NCI-H2171 (cell line): ENCODE measurements around the gene GJD4.

Source experiments
- DNase-seq: peaks from one replicate; lab custom pipeline; 2025; lab: John Stamatoyannopoulos, UW

GJD4 gene

DNA sequence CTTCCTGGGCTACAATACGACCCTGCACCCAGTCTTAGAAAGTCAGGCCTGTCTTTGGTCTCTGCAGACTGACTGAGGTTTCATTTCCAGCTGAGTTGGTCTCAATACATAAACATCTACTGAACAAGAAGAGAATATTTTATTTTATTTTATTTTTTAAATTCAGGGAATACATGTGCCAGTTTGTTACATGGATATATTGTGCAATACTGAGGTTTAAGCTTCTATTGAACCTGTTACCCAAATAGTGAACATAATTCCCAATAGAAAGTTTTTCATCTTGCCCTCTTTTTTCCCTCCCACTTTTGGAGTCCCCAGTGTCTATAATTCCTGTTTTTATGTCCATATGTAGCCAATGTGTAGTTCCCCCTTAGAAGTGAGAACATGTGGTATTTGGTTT, 26.3 kb downstream of the GJD4 start:
- no peak for DNase-seq

DNA sequence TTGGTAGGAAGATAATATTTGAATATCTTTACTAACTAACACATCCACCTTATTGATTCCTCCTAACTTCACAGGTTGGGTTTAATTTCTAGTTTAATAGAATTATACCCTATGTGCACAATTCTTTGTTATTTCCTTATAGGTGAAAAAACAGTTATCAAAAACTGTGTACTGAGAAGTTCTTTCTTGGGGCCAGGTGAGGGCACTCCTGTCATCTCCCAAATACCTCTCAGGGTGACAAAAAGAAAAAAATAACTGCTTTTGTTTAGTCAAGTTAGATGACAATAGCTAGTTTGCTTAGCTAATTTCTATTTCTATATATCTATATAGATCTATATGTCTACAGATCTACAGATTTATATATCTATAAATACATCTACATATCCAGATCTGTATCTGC, 26.9 kb downstream of the GJD4 start:
- no peak for DNase-seq

DNA sequence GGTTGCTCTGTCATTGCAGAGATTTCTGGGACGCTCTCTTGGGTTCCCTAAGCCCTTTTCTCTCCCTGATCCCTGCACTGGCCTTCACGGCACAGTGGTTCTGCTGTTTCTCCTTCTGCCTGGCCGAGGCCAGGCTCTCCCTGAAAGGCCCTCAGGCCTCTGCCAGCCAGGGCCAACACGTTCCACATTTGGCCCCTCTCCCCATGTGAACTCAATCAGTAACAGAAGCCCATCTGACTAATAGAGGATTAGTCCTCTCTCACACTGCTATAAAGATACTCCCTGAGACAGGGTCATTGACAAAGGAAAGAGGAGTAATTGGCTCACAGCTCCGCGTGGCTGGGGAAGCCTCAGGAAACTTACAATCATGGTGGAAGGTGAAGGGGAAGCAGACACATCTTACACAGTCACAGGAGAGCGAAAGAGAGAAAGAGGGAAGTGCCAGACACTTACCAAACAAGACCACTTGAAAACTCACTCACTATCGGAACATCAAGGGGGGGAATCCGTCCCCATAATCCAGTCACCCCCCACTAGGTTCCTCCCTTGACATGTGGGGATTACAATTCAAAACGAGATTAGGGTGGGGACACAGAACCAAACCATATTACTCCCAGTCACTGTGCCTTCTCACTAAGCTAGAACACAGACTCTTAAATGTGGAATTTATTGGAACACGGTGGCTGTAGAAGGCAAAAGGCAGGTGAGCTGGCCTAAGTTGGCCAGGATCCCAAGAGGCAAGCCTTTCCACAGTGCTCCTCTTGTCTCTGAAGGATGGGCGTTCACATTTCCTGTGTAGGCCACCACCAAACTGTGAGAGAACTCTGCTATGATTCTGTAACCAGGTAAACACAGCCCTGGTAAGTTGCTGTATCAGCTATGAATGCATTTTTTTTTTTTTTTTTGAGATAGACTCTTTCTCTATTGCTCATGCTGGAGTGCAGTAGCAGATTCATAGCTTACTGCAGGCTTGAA, 28.2 kb downstream of the GJD4 start:
- DNase-seq, result no peak

DNA sequence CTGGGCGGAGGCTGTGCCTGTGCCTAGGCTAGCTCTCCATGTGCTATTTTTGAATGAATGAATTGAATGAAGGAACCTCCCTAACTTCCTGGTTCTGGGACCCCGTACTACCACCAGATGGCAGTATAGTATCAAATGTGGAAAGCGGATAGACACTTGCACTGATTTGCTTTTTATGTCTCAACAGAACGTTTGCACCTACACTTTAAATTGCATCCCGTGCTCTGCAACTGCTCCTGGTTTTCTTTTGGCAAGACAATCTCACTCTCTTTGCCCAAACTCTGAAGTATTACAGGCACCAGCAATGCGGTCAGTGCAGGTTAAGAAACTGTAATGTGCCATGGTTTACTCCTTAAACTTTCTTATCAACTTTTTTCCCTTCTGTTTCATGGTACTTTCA, 30.4 kb downstream of the GJD4 start:
- DNase-seq, result peak; percentile 50

DNA sequence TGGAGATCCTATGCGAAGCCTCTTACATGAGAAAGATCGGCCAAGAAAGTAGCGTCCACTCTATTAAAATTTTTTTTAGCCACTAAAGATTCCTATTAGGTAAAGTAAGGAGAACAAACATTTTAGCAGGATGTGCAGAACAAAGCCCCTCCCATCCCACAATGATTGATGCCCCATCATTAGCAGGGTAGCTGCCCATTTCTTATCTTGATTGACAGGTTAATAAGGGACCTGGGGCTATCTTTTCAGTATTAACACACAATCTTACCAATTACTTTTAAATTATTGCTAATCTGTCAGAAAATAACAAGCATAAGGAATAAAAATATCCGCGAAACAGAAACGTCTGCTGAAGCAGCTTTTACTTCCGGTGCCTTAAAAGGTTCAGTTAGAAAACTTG, 31.8 kb downstream of the GJD4 start:
- no peak for DNase-seq

DNA sequence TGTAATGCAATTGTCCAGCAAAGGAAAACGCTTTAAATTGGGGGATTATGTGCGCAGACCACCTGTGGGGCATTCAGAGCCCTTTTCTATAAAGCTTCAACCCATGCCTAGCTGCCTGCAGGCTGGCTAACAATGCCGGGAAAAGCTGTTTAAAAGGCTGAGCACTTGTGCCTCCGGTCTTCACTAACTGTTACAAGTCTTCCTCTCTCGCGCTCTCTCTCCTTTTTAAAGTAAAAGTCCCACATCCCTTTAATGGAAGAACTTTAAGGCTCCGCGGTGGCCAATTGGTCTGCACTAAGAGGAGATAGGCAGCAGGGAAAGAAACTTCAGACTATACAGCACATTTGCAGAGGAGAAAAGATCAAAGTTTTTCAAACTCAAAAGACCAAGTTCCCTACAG, 32.3 kb downstream of the GJD4 start:
- no peak for DNase-seq

DNA sequence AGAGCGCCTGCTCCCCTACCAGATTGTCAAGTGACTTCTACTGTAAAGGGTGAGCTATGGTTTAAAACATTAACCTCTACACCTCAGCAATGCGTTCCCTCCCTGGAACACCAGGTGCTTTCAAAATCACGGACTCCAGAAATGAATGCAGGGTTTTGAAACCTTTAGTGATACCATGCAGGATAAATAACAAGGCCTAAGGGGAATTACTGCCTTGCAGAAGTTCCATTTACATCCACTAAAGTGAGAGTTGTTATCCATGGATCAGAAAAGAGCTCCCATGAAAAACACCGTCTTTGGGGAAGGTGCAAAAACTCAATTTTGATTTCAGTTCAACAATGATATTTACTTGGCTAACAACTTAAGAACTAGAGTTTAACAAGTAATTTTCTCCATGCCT, 33.0 kb downstream of the GJD4 start:
- no peak for DNase-seq

DNA sequence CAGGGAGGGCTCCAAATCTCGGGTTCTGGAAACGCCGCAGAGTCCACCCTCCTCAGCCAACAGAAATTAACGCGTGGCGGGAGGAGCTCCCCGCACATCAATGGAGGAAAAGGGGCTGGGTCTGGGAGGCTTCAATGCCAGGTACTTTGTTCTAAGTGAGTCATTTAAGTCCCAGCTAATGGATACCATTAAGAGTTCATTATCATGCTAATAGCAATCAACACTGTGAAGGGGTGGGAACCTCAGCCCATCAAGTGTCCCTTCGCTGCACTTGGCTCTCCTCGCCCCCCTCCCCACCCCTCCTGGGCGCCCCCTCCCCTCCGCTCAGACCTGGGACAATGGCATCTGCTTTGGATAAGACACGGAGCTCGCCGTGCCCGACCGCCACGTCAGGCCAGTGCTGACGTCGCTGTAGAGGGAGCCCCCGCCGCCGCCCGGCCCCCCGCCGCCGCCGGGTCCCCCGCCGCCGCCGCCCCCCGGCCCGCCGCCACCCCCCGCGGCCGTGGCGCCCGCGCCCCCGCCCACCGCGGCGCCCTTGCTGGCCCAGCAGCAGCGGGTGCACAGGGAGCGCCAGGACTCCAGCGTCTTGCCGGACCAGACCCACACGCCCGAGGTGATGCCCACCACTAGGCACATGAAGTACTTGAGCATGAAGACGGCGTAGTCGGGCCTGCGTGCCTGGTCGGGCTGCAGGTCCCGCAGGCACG, 34.0 kb downstream of the GJD4 start:
- DNase-seq, result no peak

DNA sequence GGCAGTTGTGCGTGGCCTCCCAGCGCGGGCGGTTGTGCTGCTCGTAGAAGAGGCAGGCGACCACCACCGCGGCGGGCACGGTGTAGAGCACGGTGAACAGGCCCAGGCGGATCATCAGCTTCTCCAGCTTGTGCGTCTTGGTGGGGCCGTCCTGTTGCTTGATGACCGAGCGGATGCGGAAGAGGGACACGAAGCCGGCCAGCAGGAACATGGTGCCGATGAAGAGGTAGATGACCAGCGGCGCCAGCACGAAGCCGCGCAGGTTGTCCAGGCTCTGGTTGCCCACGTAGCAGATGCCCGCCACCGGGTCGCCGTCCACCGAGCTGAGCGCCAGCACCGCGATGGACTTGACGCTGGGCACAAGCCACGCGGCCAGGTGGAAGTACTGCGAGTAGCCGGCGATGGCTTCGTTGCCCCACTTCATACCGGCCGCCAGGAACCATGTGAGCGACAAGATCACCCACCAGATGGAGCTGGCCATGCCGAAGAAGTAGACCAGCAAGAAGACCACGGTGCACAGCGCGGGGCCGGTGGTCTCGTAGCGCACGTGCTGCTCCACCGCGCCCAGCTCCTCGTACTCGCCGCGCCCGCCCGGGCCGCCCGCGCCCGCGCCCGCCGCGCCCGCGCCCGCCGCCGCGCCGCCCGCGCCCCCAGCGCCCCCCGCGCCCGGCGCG, 34.7 kb downstream of the GJD4 start:
- no peak for DNase-seq

DNA sequence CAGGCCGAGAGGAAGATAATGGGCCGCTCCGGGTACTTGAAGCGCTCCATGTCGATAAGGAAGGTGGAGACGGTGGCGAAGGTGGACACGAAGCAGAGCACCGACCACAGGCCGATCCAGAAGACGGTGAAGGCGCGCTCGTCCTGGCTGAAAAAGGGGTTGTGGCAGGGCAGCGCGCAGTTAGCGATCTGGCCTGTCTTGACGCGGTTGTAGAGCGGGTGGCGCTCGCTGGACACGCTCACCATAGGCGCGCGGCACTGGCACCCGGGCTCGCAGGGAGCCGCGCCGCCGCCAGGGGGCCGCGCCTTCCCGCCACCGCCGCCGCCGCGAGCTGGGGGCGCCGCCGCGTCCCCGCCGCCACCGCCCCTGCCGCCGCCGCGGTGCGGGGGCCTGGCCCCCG, 35.3 kb downstream of the GJD4 start:
- no peak for DNase-seq

DNA sequence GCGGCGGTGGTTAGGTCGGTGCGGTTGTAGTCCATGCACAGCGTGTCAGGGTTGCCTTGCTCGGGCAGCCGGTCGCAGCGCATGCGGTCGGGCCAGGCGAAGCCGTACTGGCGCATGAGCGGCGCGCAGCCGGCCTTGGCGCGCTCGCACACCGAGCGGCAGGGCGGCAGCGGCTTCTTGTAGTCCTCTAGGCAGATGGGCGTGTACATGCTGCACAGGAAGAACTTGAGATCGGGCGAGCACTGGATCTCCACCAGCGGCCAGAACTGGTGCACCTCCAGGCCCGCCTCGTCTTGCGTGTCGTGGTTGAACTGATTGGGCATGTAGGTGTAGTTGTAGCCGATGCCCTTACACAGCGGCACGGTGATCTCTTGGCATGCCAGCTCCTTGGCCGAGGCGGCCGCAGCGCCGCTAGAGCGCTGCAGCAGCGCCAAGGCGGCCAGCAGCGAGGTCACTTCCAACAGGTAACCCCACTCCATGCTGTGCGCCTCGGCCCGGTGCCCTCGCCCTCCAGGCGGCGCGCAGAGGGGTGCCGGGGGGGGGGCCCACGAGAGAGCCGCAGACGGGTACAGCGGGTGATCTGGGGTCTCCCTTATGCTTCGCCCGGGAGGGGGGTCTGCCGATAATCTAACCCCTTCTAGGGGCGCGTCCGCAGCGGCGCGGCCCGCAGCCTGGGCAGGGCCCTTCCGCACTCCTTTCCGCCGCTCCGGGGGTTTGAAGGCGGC, 36.0 kb downstream of the GJD4 start:
- peak; percentile 35 for DNase-seq

DNA sequence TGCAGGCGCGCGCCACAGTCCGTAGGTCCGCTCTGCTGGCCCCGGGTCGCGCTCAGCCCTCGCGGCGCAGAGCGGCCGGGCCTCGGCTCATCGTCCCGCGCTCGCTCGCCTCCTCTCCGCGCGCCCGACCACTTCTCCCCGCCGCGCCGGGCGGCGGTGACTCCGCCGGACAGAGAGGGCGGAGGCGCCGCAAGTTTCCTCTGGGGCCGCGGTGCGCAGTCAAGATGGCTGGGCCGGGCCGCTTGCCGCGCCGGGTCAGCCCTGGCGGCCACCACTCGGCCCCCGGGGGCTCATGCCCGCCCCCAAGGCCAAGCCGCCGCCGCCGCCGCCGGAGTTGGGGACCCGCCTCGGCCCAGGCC, 36.5 kb downstream of the GJD4 start:
- no peak for DNase-seq

DNA sequence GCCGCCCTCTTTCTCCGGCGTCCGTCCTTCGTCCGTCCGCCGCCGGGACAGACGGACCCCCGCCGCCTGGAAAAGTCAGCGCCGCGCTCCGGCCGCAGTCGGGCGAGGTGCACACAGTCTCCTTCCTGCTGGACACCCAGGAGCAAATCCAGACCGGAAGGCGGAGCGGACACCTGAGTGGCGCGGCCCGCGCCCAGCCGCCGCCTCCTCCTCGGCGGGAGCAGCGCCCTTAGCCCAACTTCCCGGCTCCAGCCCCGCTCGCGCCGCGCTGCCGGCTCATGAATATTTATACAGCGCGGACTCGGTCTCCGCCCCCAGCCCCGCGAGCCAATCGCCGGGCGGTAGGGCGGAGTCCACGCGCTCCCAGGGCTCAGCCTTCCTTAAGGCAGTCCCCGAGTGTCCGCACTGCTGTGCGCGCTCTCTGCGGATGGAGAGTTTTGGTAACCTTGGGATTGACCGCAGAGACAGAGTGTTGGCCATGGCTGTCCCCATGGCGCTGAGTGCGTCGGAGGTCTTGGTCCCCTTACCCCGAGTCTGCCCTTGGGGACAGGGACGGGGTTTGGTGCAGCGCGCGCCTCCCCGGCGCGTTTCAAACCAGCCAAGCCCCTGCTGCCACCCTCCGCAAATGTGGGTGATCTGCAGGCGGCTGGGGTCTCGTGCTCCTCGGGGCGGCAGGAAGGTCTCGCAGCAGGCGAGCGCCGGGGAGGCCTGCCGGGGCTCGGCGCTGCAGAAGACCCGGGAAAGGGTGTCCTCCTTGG, 37.1 kb downstream of the GJD4 start, which contains the start of gene FZD8:
Gene FZD8 (minus strand): TSS at position 262 of the 758 bp plus-strand sequence. CDS start 867 bp downstream, outside the sequence.
- DNase-seq, result peak; percentile 76

DNA sequence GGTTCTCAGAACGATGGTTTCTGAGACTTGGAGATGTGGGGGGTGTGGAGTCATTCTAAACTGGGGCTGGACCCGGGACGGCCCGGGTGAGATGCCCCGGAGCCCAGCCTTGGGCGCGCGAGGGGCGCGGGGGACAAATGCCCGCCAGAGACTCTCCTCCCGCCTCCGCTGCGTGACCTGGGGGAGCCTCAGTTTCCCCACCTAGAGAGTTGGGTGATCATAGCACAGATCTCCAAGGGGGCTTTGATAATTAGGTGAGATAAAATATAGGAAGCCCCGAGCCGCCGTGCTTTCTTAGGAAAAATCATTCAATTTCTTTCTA, 37.6 kb downstream of the GJD4 start:
- no peak for DNase-seq

DNA sequence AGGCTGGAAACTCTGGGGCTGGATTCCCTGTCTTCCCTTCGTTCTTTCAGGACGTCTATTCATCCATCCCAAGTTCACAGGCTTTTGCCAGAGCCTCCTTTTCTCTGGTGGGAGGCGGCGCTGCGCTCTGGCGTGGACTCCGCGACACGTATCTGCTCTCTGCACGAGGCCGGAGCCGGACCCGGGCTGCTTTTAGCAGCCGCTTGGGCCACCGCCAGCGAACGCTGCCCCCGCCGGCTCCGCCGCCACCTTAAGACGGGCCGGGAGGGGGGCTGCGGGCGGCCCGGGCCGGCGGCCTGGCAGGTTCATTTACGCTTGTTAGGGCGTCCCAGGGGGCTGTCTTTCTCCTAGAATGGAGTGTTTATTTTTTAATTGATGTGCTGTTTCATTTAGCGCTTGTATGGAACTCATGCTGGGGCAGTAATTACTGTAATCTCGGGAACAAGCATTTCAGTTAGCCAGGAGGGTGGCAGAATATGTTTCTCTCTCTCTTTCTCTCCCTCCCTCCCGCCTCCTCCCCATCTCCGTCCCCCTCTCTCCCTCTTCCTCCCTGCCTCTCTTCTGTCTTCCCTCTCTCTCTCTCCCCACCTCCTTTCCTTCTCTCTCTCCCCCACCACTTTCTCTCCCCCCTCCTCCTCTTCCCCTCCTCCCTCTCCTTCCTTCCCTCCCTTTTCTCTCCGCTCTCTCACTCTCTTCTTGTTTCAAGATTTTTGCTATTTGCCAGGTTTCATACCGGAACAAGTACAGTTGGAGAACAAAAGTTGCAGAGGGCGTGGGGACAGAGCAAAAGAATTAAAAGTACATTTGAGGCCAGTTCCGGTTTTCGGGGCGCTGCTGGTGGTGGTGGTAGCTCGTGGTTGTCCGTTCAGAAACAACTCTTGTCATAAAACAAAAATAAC, 38.3 kb downstream of the GJD4 start:
- peak; percentile 15 for DNase-seq

DNA sequence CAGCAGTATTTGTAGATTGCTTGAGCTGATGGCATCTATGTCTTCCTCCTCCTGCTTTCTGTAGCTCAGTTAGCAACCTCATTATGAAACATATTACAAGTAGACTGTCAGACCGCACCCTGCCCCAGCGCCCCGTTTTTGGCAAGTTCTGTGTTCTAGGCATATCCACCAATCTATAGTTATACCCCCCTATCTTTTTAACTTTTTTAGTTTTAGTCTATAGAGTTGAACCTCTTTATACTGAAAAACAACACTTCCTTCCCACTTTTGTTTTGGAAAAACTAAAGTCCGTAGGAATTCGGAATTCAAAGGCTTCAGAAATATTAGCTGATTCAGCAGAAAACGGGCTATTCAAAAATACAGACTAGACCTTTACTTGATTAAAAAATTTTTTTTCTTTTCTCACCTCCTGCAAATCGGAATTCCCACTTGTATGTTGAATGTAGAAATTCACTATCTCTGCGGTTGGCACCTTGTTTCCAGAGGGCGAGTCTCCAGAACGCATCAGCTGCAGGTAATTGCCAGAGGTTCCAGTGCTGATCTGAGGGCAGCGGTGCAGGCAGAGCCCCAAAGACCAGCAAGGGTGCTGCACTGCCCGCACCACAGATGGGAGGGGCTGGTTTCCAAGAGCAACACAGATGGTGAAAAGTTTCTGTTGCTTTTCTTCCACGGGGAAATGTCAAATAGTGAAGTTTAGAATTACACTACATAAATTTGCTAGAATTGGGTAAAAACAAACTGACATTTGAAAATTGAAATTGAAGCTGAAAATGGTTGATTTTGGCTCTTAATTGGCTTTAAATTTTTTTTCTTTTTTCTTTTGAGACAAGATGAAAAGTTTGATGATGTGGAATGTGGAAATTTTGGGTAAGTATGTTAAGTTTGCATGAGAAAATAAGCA, 39.2 kb downstream of the GJD4 start:
- no peak for DNase-seq

DNA sequence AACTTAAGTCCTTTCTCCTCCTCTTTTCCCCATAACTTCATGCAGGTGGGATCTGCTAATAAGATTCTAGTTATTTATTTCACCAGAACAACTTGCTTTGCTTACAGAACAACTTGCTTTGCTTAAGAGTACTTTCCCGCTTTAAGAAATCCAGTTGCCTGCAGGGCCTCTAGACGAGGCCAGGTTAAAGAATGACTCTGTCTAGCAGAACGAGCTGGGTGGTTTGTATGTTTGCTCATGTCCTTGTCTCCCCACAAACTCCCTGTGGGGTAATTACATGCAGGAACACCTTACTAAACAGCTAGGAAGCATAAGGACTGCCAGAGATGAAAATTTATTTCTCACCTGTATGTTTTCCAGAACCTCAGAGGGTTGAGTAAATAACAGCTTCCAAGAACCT, 45.8 kb downstream of the GJD4 start:
- DNase-seq, result no peak

DNA sequence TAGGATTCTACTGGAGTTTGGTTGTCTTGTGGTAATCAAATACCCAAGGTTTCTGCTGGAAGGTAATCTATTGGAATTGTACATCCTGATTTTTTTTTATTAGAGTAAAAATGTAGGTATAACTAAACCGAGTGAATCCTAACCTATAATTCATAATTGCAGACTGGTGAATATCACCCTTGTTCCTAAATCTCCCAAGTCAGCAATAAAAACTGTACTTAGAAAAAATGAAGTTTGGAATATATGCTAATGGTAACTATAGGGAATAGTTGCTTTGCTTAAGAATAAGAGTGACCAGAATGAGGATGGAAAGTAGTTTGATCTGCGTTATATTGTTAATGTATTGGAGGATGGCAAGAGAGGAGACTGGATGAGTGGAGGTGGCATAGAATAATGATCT, 47.7 kb downstream of the GJD4 start:
- no peak for DNase-seq

DNA sequence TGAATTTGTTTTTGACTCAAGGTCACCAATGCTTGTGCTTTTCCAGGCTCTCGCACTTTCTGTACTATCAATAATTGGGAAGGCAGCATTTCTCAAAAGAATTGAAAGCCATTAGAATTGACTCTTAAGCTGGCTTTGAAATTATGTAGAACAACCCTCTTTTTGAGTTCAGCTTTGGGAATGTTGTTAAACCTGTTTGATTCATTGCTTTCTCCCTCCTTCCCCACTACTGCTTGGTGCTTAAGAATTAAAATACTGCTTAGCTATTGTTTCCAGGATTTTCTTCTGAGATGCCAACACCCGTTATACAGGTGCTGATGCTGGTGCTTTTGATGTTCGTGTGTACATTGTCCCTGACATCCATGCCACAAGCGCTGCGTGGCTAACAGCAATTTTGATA, 52.5 kb downstream of the GJD4 start:
- DNase-seq, result no peak
